ENCODE data around the gene SRRM1. TPM values are rescaled to one million over a fixed set of nuclear protein-coding genes. Genes with fewer than 3 reads are reported as not detected.

Gene SRRM1
- total and polyA plus RNA-seq, 2 experiments from 2014 or later: 118 to 666 TPM

DNA sequence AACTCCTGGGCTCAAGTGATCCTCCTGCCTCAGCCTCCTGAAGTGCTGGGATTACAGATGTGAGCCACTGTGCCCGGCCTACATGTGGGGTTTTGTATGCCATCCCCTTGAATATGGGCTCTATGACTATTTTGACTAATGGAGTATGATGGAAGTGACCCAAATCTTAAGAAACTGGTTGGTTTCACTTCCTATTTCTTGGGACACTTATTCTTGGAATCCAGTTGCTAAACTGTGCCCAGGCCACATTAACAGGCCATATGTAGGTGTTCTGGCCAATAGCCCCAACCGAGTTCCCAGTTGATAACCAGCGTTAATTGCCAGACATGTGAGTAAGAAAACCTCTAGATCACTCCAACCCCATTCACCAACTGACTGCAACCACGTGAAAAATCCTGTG is 65.8 kb downstream of the SRRM1 start:
- Histone ChIP-seq H3K9me2 (ENCODE audit: insufficient read depth) (no peaks in the 10 kb centered on the region), H3K4me1 (ENCODE audit: insufficient read depth) (peaks cover 2% of the 10 kb centered on the region; the same call in 1 of the 2 replicates), H3K27me3 (ENCODE audit: insufficient read depth) (no peaks in the 10 kb centered on the region), H2AFZ (no peak overlapping the region), H3K4me2 (no peak overlapping the region), H3K79me2 (replicated peaks; ENCODE audit: insufficient read depth) (no peaks in the 10 kb centered on the region), H3F3A (replicated peaks; ENCODE audit: low read depth) (peaks cover 4% of the 10 kb centered on the region; the same call in 1 of the 2 replicates), H3K36me3 (ENCODE audit: insufficient read depth) (no peaks in the 10 kb centered on the region), H4K20me1 (replicated peaks; ENCODE audit: insufficient read depth) (no peaks in the 10 kb centered on the region), H3K27ac (ENCODE audit: low read depth) (no peak overlapping the region), H3K4me3 (no peak overlapping the region)
- peaks cover 12% of the 10 kb centered on the region for H3K4me1 Mint-ChIP-seq
- ATAC-seq (no peak), DNase-seq (ENCODE audit: low spot score) (no peak)
- no peak overlapping the region for H3K27ac Mint-ChIP-seq
- TF ChIP-seq STAT1 (IDR thresholded peaks at IDR 0.05; ENCODE audit: unreplicated experiment): no peak
- TF ChIP-seq, protein P1, sequence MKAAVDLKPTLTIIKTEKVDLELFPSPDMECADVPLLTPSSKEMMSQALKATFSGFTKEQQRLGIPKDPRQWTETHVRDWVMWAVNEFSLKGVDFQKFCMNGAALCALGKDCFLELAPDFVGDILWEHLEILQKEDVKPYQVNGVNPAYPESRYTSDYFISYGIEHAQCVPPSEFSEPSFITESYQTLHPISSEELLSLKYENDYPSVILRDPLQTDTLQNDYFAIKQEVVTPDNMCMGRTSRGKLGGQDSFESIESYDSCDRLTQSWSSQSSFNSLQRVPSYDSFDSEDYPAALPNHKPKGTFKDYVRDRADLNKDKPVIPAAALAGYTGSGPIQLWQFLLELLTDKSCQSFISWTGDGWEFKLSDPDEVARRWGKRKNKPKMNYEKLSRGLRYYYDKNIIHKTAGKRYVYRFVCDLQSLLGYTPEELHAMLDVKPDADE (IDR thresholded peaks at IDR 0.05): no peak
- TF ChIP-seq NANOG (IDR thresholded peaks at IDR 0.05; ENCODE audit: borderline replicate concordance): no peak
- no peak for TF ChIP-seq POLR2AphosphoS5 (IDR thresholded peaks at IDR 0.05; ENCODE audit: low read depth)
- no peak for TF ChIP-seq EZH2phosphoT487 (IDR thresholded peaks at IDR 0.05; ENCODE audit: unreplicated experiment)
- TF ChIP-seq ZNF114 (CRISPR knock-in tag; IDR thresholded peaks at IDR 0.05): no peak
- TF ChIP-seq, protein P2, sequence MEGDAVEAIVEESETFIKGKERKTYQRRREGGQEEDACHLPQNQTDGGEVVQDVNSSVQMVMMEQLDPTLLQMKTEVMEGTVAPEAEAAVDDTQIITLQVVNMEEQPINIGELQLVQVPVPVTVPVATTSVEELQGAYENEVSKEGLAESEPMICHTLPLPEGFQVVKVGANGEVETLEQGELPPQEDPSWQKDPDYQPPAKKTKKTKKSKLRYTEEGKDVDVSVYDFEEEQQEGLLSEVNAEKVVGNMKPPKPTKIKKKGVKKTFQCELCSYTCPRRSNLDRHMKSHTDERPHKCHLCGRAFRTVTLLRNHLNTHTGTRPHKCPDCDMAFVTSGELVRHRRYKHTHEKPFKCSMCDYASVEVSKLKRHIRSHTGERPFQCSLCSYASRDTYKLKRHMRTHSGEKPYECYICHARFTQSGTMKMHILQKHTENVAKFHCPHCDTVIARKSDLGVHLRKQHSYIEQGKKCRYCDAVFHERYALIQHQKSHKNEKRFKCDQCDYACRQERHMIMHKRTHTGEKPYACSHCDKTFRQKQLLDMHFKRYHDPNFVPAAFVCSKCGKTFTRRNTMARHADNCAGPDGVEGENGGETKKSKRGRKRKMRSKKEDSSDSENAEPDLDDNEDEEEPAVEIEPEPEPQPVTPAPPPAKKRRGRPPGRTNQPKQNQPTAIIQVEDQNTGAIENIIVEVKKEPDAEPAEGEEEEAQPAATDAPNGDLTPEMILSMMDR (conservative IDR thresholded peaks at IDR 0.05; ENCODE audit: low read depth in 2 of 2): no peak
- TF ChIP-seq ZNF331 (CRISPR knock-in tag; IDR thresholded peaks at IDR 0.05; ENCODE audit: low read depth): no peak
- H3K4me3 Mint-ChIP-seq: no peak overlapping the region
- H3K36me3 Mint-ChIP-seq (ENCODE audit: low read depth): no peaks in the 10 kb centered on the region; the same call in 2 of the 3 replicates
- peaks cover 3% of the 10 kb centered on the region; the same call in 1 of the 3 replicates for H3K9me3 Mint-ChIP-seq
- peaks cover 7% of the 10 kb centered on the region for H3K27me3 Mint-ChIP-seq (ENCODE audit: insufficient read depth, low read depth, poor library complexity)

DNA sequence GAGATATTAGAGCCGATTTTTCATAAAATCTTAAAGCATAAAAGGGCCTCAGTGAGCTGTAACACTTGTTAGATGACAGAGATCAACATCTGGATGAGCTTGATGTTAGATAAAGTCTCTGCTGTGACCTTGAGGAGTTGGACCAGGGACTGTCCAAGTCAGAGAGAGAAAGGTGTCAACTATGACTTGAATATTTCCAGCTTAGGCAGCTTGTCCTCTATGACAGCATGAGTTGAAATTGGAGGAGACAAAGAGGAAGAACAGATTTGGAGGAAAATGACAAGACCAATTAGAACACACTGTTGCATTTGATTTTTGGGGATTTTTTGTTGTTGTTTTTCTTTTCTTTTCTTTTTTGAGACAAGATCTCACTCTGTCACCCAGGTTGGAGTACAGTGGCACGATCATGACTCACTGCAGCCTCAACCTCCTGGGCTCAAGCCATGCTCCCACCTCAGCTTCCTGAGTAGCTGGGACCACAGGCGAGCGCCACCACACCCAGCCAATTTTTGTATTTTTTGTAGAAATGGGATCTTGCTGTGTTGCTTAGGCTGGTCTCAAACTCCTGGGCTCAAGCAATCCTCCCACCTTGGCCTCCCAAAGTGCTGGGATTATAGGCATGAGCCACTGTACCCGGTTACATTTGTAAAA is 66.8 kb downstream of the SRRM1 start:
- H3K4me2 ChIP-seq: no peak overlapping the region
- H3K4me1 ChIP-seq (ENCODE audit: insufficient read depth): peaks cover under 1% of the 10 kb centered on the region; the same call in 1 of the 2 replicates
- H3K27ac Mint-ChIP-seq: no peak overlapping the region
- H3K27ac ChIP-seq (ENCODE audit: low read depth): no peak overlapping the region
- no peaks in the 10 kb centered on the region for H3K36me3 ChIP-seq (ENCODE audit: insufficient read depth)
- no peaks in the 10 kb centered on the region for H4K20me1 ChIP-seq (replicated peaks; ENCODE audit: insufficient read depth)
- H3K27me3 ChIP-seq (ENCODE audit: insufficient read depth): no peaks in the 10 kb centered on the region
- no peak overlapping the region for H3K4me3 ChIP-seq
- H3K4me3 Mint-ChIP-seq: no peak overlapping the region
- H2AFZ ChIP-seq: no peak overlapping the region
- peaks cover 8% of the 10 kb centered on the region for H3K4me1 Mint-ChIP-seq
- no peak for DNase-seq (ENCODE audit: low spot score)
- no peak for ATAC-seq
- H3K9me3 Mint-ChIP-seq: no peaks in the 10 kb centered on the region
- H3F3A ChIP-seq (replicated peaks; ENCODE audit: low read depth): peaks cover 4% of the 10 kb centered on the region; the same call in 1 of the 2 replicates
- peaks cover 4% of the 10 kb centered on the region for H3K27me3 Mint-ChIP-seq (ENCODE audit: insufficient read depth, low read depth, poor library complexity)
- H3K79me2 ChIP-seq (replicated peaks; ENCODE audit: insufficient read depth): no peaks in the 10 kb centered on the region
- no peak for TF ChIP-seq ZNF331 (CRISPR knock-in tag; IDR thresholded peaks at IDR 0.05; ENCODE audit: low read depth)
- no peak for TF ChIP-seq JUNB (IDR thresholded peaks at IDR 0.05; ENCODE audit: unreplicated experiment)
- no peak for TF ChIP-seq CREB1 (CRISPR knock-in tag; IDR thresholded peaks at IDR 0.05; ENCODE audit: low read depth)
- no peaks in the 10 kb centered on the region; the same call in 2 of the 3 replicates for H3K36me3 Mint-ChIP-seq (ENCODE audit: low read depth)
- no peaks in the 10 kb centered on the region for H3K9me2 ChIP-seq (ENCODE audit: insufficient read depth)
